ENCODE measurements around the gene HLA-DRB1.
"Not testable (repeated sequence)": the region's sequence is repeated elsewhere in the genome, so short reads cannot be mapped to it uniquely, and the experiment has no call there.

Gene HLA-DRB1

DNA sequence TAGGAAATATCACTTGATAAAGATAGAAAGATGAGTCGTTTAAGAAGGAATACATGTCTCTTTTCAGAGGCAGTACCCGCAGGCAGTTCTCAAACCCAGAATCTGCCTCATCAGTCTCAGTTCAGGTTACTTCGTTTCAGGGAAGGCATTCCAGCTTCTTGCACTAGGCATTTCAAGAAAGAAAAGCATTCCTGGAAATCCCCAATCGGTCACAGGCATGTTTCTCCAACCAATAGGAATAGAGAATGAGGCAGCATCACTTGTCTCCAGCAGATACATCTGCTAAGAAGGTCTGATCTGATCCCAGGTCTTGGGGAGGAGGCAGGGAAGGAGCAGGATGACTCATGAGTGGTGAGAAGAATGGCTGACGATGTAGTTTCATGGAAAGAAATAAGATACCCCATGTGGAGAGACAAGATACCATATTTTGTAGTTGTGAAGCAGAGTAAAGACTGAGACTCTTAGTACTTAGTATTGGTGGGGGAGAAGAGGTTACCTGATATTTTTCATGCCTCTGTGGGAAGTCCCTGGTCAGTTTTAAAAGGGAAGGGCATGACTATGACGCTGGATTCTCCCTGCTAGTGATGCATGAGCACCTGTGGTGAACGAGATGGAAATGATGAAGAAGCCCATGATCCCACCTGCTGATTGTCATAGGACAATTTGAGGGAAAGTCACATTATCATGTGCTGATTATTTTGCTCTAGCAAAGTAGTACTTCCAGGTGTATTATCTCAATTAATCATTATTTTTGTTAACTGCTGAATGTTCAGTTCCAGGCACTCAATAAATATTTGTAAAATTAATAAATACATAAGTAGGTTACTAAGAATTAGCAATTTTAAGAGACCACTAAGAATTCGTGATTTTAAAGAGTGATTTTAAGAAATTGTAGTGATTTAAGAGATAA lies 20.3 kb upstream of the HLA-DRB1 start:
- in situ Hi-C loops (cut with HindIII; ENCODE audit: low sequenced_read_pairs) = no loop called here

DNA sequence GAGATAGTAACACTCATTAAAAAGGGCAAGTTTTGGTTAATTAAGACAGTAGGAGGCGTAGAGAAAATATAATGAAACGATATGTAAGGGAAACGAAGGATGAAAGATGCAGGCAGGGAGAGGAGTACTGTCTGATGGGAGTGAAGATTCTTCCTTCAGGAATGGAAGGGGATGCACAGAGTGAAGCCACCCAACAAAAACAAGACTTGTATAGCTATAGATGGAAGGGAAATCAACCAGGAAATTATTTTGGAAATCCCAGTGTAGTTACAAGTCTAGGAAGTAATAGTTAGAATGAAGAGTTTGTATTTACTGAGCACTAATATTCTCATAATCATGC lies 19.7 kb upstream of the HLA-DRB1 start:
- in situ Hi-C loops (cut with HindIII; ENCODE audit: low sequenced_read_pairs) = no loop called here

- in situ Hi-C loops (cut with HindIII; ENCODE audit: low sequenced_read_pairs) = no loop called here
These were observed 18.7 kb upstream of the HLA-DRB1 start for GRCh38 chr6:32608362-32608761.

DNA sequence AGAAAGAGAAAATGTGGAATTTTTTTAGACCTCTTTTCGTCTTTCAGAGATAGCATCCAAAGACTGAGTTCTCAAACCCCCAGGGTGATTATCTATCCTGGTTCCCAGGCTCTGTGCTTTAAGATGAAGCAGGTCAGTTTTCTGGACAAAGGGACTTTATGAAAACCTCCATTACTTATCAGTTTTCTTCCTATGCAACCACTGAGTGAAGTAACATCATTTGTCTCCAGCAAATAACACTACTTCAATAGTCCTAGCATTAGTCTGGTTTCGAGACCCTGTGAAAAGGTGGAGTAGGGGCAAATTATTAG lies 18.3 kb upstream of the HLA-DRB1 start:
- in situ Hi-C loops (cut with HindIII; ENCODE audit: low sequenced_read_pairs) = no loop called here

DNA sequence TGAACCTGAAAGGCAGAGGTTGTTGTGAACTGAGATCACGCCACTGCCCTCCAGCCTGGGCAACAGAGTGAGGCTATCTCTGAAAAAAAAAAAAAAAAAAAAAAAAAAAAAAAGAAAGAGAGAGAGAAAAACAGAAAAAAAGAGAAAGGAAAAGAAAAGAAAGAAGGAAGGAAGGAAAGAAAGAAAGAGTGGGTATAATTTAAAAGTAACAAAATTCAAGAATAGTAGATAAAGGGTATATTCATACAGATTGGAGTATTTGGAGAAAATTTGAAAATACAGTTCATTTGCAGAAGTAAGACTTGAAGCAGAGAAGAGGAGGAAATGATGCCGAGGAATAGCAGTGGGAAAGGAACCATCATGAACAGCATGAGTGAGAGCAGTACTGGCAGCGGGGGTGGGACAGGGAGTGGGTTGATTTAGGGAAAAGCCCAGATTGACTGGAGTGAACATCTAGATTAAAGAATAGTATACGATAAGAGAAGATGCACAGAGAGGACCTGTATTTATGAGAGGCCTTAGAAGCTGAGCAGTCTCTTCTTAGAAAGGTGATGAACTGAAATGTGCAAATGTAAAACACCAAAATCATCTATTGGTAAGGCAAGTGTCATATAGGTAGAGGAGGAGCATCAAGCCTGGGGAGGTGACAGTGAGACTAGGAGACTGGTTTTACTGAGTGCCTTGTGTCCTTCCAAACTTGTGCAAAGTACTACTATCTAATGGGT lies 17.8 kb upstream of the HLA-DRB1 start:
- in situ Hi-C loops (cut with HindIII; ENCODE audit: low sequenced_read_pairs) = no loop called here

DNA sequence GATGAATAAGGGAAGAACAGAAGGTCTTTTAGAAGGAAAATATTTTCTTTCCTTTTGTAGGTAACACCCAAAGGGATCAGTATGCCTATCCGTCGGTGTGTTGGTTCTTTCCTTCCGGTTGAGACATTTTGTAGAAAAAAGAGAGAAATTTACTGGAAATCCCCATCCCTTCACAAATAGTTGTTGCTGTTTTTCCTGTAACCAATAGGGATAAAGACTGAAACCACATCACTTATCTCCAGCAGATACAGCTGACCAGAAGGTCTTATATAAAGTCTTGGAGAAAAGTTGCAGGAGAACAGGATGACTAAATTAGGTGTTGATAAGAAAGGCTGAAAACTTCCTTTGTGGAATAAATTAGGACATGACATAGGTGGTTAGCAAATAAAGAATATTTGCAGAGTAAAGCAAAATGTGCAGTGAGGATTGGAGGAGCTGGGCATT lies 14.8 kb upstream of the HLA-DRB1 start:
- in situ Hi-C loops (cut with HindIII; ENCODE audit: low sequenced_read_pairs) = no loop called here

DNA sequence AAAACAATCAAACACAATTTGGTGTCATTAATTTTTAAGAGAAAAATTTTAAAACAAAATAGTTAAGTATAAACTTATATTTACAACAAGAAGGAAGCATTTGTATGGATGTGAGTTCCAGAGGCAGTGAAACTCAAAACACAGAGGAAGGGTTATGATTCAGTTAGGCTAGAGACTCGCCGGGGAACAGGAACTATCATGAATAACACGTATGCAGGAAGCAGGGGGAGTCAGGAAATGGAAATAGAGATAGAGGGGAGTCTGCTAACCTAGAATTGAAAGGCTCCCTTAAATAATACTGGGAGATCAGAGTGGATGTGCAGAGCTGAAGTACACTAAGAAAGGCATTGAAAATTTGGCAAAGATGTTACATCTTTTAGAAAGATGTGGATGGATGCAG lies 14.2 kb upstream of the HLA-DRB1 start:
- in situ Hi-C loops (cut with HindIII; ENCODE audit: low sequenced_read_pairs) = no loop called here

GRCh38 chr6:32603222-32603621 lies 13.6 kb upstream of the HLA-DRB1 start:
- in situ Hi-C loops (cut with HindIII; ENCODE audit: low sequenced_read_pairs) = no loop called here

- in situ Hi-C loops (cut with HindIII; ENCODE audit: low sequenced_read_pairs) = no loop called here
These were observed 12.7 kb upstream of the HLA-DRB1 start for GRCh38 chr6:32602383-32602782.

GRCh38 chr6:32597024-32597423 lies 7.4 kb upstream of the HLA-DRB1 start:
- in situ Hi-C loops (cut with HindIII; ENCODE audit: low sequenced_read_pairs) = no loop called here

DNA sequence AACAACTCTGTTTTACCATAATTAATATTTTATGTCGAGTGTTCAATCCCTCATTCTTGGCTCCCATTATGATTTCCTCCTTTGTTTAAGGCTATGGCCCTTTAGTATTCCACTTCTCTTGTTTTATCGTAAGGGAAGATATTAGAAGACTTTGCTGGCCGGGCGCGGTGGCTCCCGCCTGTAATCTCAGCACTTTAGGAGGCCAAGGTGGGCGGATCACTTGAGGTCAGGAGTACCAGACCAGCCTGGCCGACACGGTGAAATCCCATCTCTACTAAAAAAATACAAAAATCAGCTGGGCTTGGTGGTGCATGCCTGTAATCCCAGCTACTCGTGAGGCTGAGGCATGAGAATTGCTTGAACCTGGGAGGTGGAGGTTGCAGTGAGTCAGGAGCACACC lies 1.1 kb upstream of the HLA-DRB1 start:
- in situ Hi-C loops (cut with HindIII; ENCODE audit: low sequenced_read_pairs) = not testable (repeated sequence)

DNA sequence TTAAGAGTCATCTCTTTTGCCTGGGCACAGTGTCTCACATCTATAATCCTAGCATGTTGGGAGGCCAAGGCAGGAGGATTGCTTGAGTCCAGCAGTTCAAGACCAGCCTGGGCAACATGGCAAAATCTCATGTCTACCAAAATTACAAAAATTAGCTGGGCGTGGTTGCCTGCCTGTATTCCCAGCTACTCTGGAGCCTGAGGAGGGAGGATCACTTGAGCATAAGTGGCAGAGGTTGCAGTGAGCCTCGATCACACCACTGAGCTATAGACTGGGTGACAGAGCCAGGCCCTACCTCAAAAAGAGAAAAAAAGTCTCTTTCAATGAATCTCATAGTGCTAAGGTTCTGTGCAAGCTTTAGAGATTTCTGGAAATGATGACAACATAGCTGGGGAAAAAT lies 1.5 kb downstream of the HLA-DRB1 start:
- in situ Hi-C loops (cut with HindIII; ENCODE audit: low sequenced_read_pairs) = loop anchor here (5.0 kb wide), 1 partner anchor 61 kb away; no protein-coding TSS in a partner anchor

- in situ Hi-C loops (cut with HindIII; ENCODE audit: low sequenced_read_pairs) = no loop called here
These were observed 6.1 kb downstream of the HLA-DRB1 start for GRCh38 chr6:32583527-32583898.

DNA sequence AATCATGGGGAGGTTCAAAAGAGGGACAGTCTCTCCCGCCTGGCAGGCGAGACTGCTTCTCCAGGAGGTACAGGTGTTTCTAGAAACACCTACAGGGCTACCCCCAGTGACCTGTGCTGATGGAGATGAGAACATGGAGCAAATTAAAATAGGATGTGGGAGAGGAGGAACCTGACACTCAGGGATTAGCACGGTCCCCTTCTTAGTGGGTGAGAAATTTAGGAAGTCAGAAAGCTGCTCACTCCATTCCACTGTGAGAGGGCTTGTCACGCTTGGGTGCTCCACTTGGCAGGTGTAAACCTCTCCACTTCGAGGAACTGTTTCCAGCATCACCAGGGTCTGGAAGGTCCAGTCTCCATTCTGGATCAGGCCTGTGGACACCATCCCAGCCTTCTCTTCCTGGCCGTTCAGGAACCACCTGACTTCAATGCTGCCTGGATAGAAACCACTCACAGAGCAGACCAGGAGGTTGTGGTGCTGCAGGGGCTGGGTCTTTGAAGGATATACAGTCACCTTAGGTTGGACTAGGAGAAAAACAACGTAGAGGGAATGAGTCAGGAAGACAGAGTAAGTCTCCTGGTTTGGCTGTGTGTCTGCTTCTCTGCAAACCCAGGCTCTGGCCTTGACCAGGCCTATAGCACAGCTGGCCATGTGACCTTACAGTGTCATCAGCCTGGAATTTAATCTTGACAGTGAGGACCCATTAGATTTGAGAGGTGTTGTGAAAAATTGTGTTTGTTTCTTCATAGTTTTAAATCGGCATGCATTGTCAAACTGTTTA lies 8.1 kb downstream of the HLA-DRB1 start:
- in situ Hi-C loops (cut with HindIII; ENCODE audit: low sequenced_read_pairs) = no loop called here

DNA sequence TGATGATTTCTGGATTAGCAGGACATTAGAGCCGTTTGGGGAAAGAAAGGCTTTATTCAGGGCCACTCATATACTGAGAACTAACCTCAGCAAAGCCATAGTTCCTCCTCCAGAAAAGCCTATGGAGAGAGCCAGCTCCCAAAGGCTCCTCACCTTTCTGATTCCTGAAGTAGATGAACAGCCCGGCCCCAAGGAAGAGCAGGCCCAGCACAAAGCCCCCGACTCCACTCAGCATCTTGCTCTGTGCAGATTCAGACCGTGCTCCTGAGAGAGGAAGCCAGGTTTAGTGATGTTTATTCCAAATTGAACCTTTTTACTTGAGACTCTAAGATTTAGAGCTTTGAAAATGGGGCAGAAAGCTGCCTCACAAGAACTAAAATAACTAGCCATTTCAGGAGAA lies 9.1 kb downstream of the HLA-DRB1 start:
- in situ Hi-C loops (cut with HindIII; ENCODE audit: low sequenced_read_pairs) = no loop called here

GRCh38 chr6:32578962-32579361 lies 10.7 kb downstream of the HLA-DRB1 start:
- in situ Hi-C loops (cut with HindIII; ENCODE audit: low sequenced_read_pairs) = no loop called here

GRCh38 chr6:32577493-32577892 lies 12.2 kb downstream of the HLA-DRB1 start:
- in situ Hi-C loops (cut with HindIII; ENCODE audit: low sequenced_read_pairs) = not testable (repeated sequence)

GRCh38 chr6:32576250-32576649 lies 13.4 kb downstream of the HLA-DRB1 start:
- in situ Hi-C loops (cut with HindIII; ENCODE audit: low sequenced_read_pairs) = no loop called here

DNA sequence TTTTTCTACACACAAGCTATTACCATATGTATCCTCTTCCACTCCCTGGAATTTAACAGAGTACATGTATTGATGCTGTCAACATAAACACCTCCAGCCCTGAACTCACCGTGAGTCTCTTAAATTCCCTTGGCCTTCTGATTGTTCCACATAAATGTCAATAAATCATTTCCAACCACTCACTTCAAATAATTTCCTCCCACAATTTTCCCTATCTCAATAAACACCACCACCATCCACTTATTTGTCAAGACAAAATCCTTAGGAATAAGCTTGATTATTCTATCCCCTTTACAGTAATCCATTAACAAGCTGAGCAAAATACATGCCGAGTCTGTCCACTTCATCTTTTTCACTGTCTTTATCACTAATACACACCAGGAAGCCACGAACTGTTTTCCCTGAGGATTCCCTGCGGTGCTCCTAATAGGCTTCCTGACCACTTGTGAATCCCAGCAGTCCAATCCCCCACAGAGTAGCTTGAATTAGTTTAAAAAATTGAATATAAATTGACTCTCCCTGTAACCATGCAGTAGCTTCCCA lies 19.2 kb downstream of the HLA-DRB1 start:
- in situ Hi-C loops (cut with HindIII; ENCODE audit: low sequenced_read_pairs) = no loop called here

DNA sequence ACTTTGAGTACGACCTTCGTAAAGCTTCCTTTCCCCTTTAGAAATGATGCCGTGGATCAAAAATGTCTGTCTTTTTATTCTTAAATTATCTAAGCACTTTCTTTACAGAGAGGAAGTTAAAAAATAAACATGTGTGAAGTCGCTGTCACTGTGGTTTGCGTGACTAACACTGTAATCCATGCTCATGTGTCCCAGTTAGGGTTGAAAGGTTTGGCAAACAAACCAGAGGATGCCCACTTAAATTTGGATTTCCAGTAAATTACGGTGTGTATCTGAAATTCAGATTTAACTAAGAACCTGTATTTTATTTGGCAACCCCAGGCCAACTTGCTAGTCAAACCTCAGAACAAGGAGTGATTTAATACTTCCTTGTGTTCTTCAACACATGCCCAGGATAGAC lies 21.1 kb downstream of the HLA-DRB1 start:
- in situ Hi-C loops (cut with HindIII; ENCODE audit: low sequenced_read_pairs) = no loop called here

DNA sequence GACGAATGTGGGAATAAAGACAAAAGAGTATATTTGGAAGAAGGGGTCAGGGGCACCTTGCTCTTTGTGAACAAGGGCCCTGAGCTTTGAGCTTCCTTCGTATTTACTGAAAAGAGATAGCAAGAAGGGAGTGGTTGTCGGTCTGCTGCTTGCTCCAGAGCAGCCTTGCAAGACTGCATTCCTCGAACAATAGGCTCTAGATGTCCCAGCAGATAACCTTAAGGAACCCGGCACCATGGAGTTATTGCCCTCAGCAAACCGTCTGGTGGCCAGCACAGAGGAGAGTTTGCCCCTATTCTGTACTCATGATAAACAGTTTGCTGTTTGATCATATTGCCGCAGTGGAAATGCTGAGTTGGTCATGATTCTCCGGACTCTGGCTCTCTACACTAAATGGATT lies 22.7 kb downstream of the HLA-DRB1 start:
- in situ Hi-C loops (cut with HindIII; ENCODE audit: low sequenced_read_pairs) = no loop called here

Data from DLD1 (cell line).